ENCODE results near the gene FRMD8. TPM values are rescaled to one million over a fixed set of nuclear protein-coding genes. Genes with fewer than 3 reads are reported as not detected.

FRMD8 gene
- total RNA-seq, 1 donor from 2014 or later = 27.3 TPM

DNA sequence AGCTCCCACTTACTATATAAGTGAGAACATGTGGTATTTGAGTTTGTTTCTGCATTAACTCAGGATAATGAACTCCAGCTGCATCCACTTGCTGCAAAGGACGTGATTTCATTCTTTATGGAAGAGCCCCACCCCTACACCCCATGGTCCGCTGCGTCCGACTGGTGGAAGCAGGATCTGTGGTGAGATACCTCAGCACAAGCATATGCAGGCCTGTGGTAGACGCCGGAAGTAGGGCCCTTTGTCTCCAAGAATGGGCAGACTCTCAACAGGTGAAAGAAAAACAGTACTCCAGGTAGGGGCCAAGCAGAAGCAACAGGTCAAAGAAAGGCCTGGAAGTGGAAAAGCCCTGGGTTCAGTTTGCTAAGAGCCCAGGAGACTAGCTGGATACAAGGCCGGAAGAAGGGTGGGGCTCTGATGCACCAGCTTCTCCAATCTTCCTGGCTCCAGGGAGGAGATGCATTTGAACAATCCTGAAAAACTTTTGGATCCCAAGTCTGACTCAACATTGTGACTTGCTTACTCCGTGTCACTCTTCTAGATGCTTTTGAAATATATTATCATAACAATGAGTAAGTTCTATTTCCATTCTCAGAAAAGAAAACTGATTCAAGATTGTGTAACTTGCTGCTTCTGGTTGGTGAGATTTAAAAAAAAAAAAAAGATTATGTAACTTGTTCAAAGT, 66.5 kb downstream of the FRMD8 start:
- Mint-ChIP-seq H3K4me3 (ENCODE audit: low read depth) (no peak overlapping the region), H3K27ac (no peak overlapping the region), H3K27me3 (peaks cover 5% of the 10 kb centered on the region), H3K9me3 (ENCODE audit: low read depth) (no peaks in the 10 kb centered on the region), H3K4me1 (ENCODE audit: low read depth) (peaks cover 9% of the 10 kb centered on the region), H3K36me3 (ENCODE audit: insufficient read depth) (peaks cover 2% of the 10 kb centered on the region)
- TF ChIP-seq, protein P1, sequence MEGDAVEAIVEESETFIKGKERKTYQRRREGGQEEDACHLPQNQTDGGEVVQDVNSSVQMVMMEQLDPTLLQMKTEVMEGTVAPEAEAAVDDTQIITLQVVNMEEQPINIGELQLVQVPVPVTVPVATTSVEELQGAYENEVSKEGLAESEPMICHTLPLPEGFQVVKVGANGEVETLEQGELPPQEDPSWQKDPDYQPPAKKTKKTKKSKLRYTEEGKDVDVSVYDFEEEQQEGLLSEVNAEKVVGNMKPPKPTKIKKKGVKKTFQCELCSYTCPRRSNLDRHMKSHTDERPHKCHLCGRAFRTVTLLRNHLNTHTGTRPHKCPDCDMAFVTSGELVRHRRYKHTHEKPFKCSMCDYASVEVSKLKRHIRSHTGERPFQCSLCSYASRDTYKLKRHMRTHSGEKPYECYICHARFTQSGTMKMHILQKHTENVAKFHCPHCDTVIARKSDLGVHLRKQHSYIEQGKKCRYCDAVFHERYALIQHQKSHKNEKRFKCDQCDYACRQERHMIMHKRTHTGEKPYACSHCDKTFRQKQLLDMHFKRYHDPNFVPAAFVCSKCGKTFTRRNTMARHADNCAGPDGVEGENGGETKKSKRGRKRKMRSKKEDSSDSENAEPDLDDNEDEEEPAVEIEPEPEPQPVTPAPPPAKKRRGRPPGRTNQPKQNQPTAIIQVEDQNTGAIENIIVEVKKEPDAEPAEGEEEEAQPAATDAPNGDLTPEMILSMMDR (IDR thresholded peaks at IDR 0.05; ENCODE audit: unreplicated experiment) = no peak
- DNase-seq (ENCODE audit: low spot score, unreplicated experiment) = no peak

DNA sequence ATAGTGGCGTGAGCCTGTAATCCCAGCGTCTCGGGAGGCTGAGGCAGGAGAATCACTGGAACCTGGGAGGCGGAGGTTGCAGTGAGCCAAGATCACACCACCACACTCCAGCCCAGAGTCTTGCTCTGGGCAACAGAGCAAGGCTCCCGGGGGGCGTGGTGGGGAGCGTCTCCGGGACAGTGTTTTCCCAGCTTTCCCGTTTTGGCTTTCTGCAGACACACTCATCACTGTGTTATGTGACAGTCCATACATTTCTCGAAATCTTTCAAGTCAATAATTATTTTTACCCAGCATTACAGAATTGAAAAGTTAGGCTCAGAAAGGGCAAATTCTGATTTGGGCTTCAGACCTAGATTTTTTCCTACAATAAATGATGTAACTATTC, 67.9 kb downstream of the FRMD8 start:
- peaks cover 1% of the 10 kb centered on the region for H3K36me3 Mint-ChIP-seq (ENCODE audit: insufficient read depth)
- H3K9me3 Mint-ChIP-seq (ENCODE audit: low read depth) = no peaks in the 10 kb centered on the region
- TF ChIP-seq, protein P1 (IDR thresholded peaks at IDR 0.05; ENCODE audit: unreplicated experiment) = no peak
- peaks cover 9% of the 10 kb centered on the region for H3K4me1 Mint-ChIP-seq (ENCODE audit: low read depth)
- DNase-seq (ENCODE audit: low spot score, unreplicated experiment) = no peak
- H3K27me3 Mint-ChIP-seq = peaks cover 5% of the 10 kb centered on the region
- no peak overlapping the region for H3K4me3 Mint-ChIP-seq (ENCODE audit: low read depth)
- H3K27ac Mint-ChIP-seq = no peak overlapping the region

DNA sequence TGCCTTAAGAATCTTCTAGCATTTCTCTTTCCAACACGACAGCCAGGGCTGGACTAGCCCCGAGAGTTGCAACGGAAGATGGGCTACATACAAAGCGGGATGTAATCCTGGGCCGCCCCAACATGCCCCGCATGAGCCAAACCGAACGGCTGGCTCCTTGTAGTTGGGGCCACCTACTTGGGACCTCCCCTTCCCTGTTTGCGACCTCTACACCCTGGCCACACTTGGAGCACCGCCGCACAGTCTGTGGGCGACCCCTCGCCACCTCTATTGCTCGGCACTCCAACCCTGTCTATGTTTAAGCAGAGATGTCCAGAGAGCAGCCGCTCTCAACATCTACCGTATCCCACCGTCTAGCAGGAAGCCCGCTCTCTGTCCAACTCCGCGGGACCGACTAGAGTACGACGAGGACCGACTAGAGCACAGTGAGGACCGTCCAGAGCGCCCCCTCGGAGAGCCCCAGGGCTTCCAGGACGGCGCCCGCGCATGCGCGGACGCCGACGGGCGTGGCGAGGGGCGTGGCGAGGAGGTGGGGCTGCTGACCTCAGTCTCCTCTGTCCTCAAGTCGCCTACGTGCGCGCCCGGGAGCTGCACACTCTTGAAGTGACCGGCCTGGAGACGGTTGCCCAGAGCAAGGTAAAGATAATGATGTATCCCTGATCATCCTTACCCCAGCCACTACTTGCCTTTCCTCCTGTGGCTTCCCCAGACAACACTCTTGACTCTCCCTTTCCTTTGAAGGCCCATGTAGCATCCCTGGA, 68.4 kb downstream of the FRMD8 start:
- TF ChIP-seq, protein P1 (IDR thresholded peaks at IDR 0.05; ENCODE audit: unreplicated experiment) = no peak
- Mint-ChIP-seq H3K27me3 (peaks cover 5% of the 10 kb centered on the region), H3K9me3 (ENCODE audit: low read depth) (no peaks in the 10 kb centered on the region), H3K36me3 (ENCODE audit: insufficient read depth) (no peaks in the 10 kb centered on the region), H3K27ac (peak overlapping the region; percentile 80), H3K4me3 (ENCODE audit: low read depth) (peak overlapping the region; percentile 77), H3K4me1 (ENCODE audit: low read depth) (peaks cover 10% of the 10 kb centered on the region)
- peak; percentile 58 for DNase-seq (ENCODE audit: low spot score, unreplicated experiment)

DNA sequence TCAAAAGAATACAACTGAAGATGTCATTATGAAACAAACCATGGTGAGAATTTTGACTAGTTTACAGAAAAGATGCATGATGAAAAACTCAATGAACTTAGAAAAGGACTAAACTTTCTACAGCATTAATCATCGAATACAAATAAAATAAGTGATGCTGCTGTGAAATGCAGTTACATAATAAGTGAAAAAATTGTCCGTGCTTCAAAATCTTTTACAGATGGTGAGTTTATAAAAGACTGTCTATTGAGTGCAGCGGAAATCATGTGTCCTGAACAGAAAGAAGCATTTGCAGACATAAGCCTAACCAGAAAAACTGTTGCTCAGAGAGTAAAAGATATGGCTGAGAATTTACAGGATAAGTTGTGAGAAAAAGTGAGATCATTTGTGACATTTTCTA, 70.0 kb downstream of the FRMD8 start:
- DNase-seq (ENCODE audit: low spot score, unreplicated experiment) = no peak
- no peaks in the 10 kb centered on the region for H3K36me3 Mint-ChIP-seq (ENCODE audit: insufficient read depth)
- H3K4me1 Mint-ChIP-seq (ENCODE audit: low read depth) = peaks cover 10% of the 10 kb centered on the region
- no peaks in the 10 kb centered on the region for H3K9me3 Mint-ChIP-seq (ENCODE audit: low read depth)
- peaks cover 5% of the 10 kb centered on the region for H3K27me3 Mint-ChIP-seq
- H3K4me3 Mint-ChIP-seq (ENCODE audit: low read depth) = peak overlapping the region; percentile 27
- TF ChIP-seq, protein P1 (IDR thresholded peaks at IDR 0.05; ENCODE audit: unreplicated experiment) = no peak
- peak overlapping the region; percentile 27 for H3K27ac Mint-ChIP-seq

DNA sequence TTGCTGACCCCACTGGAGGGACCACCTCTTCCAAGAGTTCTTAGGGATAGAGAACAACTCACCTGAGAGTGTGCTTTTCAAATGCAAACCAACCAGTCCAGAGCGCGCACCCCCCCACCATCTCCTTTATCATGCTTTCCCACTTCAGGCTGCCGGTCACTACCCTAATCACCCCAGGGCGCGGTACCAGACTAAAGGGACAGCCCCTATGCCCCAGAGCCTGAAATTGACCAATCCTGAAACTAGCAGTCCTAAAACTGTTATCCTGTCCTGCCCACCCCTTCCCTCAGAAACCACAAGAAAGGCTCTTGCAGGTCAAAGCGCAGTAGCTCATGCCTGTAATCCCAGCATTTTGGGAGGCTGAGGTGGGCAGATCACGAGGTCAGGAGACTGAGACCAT, 73.1 kb downstream of the FRMD8 start:
- Mint-ChIP-seq H3K27ac (no peak overlapping the region), H3K36me3 (ENCODE audit: insufficient read depth) (no peaks in the 10 kb centered on the region), H3K27me3 (peaks cover 5% of the 10 kb centered on the region), H3K4me3 (ENCODE audit: low read depth) (no peak overlapping the region), H3K9me3 (ENCODE audit: low read depth) (no peaks in the 10 kb centered on the region), H3K4me1 (ENCODE audit: low read depth) (peaks cover 8% of the 10 kb centered on the region)
- TF ChIP-seq, protein P1 (IDR thresholded peaks at IDR 0.05; ENCODE audit: unreplicated experiment) = no peak
- DNase-seq (ENCODE audit: low spot score, unreplicated experiment) = no peak

Other genes with a start within 250 kb of the FRMD8 start
- not detected in 2 replicates for gene SPDYC, start 216.4 kb upstream of the FRMD8 start, total RNA-seq
- gene CAPN1, start 204.7 kb upstream of the FRMD8 start, total RNA-seq = 239 and 245 TPM in 2 replicates
- 24.4 and 27.4 TPM in 2 replicates for gene POLA2, start 124.7 kb upstream of the FRMD8 start, total RNA-seq
- 5.3 and 5.9 TPM in 2 replicates for gene CDC42EP2, start 71.8 kb upstream of the FRMD8 start, total RNA-seq
- 81.9 and 96.5 TPM in 2 replicates for gene DPF2, start 52.8 kb upstream of the FRMD8 start, total RNA-seq
- 3.0 and 3.8 TPM in 2 replicates for gene TIGD3, start 31.9 kb upstream of the FRMD8 start, total RNA-seq
- gene SLC25A45, start 4.0 kb upstream of the FRMD8 start, total RNA-seq = 4.0 and 5.3 TPM in 2 replicates
- 78.8 and 99.9 TPM in 2 replicates for gene NEAT1, start 36.2 kb downstream of the FRMD8 start, total RNA-seq
- gene MALAT1, start 112.4 kb downstream of the FRMD8 start, total RNA-seq = 16,546 and 17,116 TPM in 2 replicates
- gene SCYL1, start 138.4 kb downstream of the FRMD8 start, total RNA-seq = 61.4 and 66.3 TPM in 2 replicates
- 55.3 and 57.7 TPM in 2 replicates for gene LTBP3, start 171.7 kb downstream of the FRMD8 start, total RNA-seq
- 25.3 and 25.9 TPM in 2 replicates for gene ZNRD2, start 183.8 kb downstream of the FRMD8 start, total RNA-seq
- gene FAM89B, start 185.9 kb downstream of the FRMD8 start, total RNA-seq = 62.5 and 65.0 TPM in 2 replicates
- gene EHBP1L1, start 189.4 kb downstream of the FRMD8 start, total RNA-seq = 13.0 and 15.2 TPM in 2 replicates
- 0.95 and 1.7 TPM in 2 replicates for gene KCNK7, start 209.2 kb downstream of the FRMD8 start, total RNA-seq
- gene MAP3K11, start 227.6 kb downstream of the FRMD8 start, total RNA-seq = 61.4 and 63.8 TPM in 2 replicates
- gene PCNX3, start 229.1 kb downstream of the FRMD8 start, total RNA-seq = 59.5 and 66.0 TPM in 2 replicates

Measured in progenitor cell of endocrine pancreas (in vitro differentiated cells).